CD4-positive, alpha-beta T cell treated with Interleukin-4 for 1 hour (primary cell): ENCODE measurements around the gene IL9.
"Not testable (repeated sequence)": the region's sequence is repeated elsewhere in the genome, so short reads cannot be mapped to it uniquely, and the experiment has no call there.

Experiments used
- DNase-seq, 2 donors: peaks; one replicate each; pipeline ENCODE4 v3.0.0-alpha.2; 2020 to 2022

IL9 gene

DNA sequence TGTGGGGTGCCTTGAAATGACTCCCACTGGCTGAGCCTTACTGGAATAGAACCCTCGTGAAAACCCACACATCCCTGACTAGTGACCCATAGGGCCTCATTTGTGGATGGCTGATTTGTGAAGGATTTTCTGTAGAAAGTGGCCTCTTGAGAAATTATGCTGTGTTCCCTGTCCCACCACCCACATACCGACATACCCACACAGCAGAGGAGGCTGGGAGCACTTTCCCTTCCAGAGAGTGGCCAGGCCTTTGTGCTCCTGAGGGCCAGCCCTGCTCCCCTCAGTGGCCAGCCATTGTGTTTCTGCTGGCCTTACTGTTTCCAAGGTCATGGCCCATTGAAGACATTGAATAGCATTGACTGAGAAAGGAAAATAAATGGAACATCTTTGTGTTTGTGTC is 29.6 kb downstream of the IL9 start:
- no peak for DNase-seq

DNA sequence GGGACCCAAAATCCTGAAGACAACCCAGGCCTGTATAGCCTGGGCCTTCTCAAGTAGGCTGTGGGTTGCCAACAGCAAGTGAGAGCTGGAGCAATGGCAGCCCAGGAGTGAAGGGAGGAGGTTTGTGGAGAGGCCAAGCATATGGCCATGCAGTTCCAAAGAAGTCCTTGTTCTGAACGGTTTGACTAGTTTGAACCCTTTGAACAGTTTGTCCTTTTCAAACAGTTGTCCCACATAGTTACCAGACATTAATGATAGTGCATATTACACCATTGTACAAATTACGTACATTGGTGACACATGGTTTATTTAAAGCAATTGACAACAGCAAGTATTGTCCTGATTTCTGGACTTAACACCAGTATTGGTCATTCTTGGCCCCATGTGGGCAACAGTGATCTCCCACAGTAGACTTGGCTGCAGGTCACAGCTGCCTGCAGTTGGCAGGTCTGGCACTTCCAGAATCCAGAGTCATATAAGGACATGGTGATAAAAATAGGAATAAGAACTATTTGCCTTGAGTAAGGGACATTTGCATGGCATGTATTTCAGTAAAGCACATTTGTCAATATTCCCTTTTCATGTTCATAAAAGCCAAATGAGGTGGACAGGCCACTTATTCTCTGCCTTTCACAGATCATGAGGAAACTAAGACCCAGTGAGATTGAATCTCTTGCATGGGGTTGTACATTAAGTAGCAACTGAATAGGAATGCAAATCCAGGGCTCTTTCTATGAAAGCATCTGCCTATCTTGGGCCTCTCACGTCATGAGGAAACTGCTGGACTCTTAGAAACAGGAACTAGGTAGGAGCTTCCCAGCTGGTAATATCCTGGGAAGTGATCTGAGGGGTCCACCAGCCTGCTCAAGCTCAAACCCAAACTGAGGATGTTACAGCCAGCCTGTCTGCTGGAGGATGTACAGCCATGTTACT is 30.9 kb downstream of the IL9 start:
- no peak for DNase-seq

DNA sequence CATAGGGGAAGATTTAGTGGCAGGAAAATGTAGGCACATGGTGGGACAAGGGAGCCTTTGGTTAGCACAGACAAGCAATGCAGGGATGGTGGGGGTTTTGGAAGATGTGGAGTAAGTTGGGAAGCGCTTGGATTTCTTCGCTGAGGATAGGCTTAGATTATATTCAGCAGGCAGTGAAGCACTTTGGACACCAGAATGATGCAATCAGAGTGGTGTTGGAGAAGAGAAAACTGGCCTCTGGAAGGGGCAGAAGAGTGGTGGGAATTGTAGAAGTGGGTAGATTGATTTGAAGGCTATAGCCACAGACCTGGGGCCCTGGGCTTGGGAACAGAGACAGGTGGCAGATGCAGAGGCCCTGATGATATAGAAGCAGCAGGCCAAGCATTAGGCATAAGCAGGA is 32.9 kb downstream of the IL9 start:
- no peak for DNase-seq

DNA sequence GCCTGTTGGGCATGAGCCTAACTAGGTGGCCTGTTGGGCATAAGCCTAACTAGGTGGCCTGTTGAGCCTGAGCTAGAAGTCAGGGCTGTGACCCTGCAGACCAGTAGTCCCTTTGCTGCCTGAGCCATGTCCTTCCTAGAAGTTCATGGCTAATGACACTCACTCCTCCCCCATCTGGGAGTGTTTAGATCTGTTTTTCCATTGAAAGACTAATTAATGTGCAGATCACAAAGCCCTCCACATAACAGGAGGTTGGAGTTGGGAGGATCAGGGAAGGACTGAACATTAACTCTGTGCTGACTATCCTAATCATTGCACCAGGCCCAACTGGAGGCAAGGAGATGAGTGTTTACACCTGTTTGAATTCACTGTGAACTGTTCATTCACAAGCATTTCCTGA is 33.6 kb downstream of the IL9 start:
- DNase-seq: no peak

DNA sequence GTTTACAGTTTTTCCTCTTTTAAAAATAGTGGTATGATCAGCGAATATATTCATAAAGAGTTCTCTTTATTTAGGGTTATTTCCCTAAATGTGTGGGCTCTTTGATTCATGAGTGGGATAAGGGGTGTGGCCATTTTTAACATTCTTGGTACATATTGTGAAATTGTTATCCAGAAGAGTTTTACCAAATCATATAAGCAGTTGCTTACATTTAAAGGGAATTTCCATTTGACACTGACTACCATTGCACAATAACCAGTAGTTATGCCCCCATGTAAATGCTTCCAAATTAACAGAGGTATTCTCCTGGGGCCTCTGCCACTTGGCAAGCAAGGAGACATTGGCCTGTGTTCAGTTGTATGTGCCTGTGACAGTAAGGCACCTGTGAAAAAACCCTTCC is 34.0 kb downstream of the IL9 start:
- DNase-seq: no peak

DNA sequence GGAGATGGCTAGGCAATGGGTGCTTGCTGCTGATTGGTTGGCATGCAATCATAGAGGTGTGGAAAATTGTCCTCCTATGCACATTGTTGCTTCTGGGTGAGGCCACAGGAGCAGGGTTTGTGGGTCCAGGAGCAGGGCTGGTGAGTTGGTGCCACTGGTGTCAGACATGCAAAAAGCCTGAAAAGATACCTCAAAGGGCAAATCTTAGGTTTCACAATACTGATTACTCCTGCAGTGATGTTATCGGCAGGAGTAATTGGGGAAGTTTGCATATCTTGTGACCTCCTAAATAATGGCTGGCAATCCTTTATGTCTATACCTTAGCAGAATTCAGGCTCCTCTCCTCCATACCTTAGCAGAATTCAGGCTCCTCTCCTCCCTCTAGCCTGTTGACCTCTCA is 36.0 kb downstream of the IL9 start:
- no peak for DNase-seq

DNA sequence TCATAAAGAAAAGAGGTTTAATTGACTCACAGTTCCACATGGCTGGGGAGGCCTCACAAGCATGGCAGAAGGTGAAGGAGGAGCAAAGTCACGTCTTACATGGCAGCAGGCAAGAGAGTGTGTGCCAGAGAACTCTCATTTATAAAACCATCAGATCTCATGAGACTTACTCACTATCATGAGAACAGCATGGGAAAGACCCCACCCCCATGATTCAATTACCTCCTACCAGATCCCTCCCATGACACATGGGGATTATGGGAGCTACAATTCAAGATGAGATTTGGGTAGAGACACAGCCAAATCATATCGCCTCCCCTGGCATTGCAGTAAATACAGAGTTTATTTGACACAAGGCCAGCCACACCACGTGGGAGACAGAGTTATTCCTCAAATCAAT is 36.5 kb downstream of the IL9 start:
- not testable (repeated sequence) for DNase-seq

DNA sequence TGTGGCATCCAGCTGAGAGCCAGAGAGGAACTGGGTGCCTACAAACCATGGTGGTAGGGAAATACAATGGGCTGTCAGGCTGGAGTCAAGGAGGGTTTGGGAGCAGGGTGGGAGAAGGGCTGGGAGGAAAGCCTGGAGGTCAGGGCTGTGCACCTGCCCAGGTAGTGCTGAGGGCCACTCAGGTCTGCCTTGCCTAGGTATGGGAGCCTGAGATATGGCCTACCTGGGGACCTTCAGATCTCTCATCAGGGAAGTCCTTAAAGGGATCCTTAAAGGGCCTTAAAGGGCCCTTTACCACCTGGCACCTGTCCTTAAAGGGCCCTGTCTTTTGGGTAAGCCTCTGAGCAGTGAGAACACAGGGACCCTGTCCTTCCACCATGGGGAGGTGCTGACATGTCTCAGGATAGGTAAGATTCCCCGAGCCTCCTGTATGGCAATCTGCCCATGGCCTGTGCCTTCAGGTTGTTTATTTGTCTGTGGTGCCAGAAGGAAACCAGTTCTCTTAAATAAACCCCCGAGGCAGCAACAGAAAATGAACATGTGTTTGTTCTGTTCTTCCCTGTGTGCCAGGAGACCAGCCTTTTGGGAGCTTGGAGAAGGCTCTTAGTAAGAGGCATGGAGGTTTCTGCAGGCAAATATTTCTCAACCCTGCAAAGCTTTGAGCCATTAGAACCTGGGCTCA is 37.9 kb downstream of the IL9 start:
- no peak for DNase-seq

DNA sequence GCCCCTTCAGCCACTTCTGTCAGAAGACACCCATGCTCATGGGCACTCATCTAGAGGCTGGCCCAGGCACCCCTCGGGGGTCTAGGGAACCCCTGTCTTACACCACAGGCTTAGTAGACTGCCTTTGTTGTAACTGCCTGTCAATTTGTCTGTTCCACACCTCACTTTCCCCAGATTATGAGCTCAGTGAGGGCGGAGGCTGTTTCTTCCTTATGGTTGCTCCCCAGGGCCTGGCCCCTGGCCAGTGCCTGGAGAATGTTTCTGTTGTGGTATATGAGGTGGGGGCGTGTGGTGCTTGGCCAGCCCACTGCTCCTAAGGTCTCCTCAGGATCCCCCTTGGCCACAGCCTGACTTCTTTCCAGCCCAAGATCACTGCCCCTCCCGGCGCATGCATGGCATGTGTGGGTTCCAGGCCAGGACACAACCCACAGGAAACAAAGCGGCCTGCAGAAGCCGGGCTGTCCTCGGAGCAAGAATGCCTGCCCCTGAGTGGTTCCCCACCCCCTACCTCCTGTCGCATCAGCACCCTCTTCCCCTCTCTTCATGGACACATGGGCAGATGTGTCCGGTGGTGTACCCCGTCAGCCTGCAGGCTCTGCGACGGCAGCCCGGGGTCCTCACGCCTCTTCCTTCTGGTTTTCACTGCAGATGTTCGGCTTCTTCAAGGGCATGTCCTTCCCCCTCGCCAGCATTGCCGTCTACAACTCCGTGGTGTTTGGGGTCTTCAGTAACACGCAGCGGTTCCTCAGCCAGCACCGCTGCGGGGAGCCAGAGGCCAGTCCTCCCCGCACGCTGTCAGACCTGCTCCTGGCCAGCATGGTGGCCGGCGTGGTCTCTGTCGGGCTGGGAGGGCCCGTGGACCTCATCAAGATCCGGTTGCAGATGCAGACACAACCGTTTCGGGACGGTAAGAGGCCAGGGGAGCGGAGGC is 43.5 kb downstream of the IL9 start:
- no peak for DNase-seq

DNA sequence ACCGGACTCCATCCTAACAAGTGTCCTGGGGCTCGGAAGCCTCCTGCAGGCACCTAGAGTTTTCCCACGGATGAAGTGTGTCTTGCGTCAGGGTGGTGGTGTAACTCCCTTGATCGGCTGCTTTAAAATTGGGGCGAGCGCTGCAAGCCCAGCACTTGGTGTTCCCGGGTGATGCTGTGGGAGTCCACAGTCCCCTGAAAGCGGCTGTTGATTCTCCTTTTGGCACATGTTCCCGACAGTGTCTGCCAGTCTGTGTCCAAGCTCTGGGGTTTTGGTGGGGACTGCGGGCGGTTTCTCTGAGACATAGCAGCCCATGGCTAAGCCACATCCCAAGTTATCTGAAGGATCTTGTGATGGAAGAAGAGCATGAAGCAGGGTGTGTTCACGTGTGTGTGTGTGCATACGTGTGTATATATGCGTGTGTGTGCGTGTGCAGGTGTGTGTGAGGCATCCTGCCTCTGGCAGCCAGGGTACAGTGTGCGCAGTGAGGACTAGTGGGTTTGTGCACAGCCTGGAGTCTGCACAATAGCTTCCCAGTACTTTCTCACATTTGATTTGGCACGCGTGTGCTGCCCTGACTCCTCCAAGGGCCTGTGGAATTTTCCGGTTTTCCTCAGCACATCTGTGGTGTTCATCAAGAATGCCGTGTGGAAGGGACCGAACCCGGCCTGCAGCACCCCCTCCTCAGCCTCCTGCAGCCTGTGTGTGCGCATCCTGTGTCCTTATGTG is 44.3 kb downstream of the IL9 start:
- no peak for DNase-seq

DNA sequence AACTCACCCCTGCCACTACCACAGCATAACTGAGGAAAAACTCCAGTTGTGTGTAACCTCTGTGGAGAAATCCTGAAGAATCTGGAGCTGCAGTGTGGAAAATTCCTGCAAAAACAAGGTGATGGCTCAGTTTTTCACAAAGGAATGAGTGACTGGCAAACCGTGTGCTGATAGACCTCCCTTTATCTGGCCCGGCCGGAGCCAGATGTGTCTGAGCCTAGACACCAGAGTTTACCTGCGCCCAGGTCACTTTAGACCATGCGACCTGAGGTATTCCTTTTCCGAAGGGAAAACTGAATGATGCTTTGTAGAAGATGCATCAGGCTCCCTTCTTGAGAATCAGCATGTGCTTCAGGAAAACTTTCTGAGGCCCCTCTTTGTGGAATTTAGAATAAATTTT is 45.0 kb downstream of the IL9 start:
- no peak for DNase-seq

DNA sequence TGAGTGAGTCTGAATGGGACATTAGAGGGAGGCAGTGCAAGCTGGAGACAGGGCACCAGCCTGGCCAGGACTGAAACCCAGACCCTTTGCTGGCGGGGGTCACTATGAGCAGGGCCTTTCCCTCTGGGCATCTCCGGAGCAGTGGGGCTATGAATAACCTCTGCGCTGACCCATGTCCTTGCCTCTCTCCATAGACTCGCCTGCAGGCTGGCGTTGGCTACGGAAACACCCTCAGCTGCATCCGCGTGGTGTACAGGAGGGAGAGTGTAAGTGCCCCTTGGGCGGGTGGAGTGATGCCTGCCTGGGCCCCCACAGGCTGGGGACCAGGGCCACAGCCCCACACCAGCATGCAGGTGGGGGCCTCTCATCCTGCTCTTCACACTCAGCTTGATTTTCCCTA is 45.4 kb downstream of the IL9 start:
- no peak for DNase-seq

DNA sequence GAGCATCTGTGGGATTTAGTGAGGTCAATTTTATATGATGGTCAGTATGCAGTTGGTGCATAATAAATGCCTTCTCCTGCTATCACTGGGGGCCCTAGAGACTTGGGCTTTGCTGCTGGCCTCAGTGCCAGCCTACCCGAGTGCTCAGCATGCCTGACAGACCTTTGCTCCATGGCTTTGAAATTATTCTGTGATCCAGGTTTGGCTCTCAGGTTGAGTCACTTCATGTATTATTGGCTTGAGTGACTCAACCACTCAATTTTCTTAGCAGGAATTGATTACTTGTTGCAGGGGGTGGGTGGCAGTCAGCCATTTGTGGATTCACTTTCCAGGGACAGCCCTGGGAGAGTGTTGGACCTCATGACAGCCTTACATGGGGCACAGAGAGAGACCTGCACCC is 47.7 kb downstream of the IL9 start:
- no peak for DNase-seq

DNA sequence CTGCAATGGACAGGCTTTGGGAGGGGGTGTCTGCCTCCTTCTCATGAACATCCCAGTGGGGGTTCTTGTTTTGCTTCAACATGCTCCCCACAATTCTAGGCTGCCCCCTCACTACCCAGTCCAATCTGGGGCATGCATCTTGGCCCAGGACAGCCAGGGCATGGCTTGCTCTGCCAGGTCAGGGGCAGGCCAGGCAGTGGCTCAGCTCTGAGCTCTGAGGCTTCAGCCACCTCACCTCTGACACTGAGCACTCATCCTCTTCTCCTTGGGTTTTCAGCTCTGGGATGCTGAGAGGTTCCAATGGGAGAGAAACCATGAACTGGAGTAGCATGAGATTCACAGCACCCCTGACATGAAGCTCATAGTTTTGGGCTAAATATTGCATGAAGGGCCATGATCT is 49.3 kb downstream of the IL9 start:
- no peak for DNase-seq

DNA sequence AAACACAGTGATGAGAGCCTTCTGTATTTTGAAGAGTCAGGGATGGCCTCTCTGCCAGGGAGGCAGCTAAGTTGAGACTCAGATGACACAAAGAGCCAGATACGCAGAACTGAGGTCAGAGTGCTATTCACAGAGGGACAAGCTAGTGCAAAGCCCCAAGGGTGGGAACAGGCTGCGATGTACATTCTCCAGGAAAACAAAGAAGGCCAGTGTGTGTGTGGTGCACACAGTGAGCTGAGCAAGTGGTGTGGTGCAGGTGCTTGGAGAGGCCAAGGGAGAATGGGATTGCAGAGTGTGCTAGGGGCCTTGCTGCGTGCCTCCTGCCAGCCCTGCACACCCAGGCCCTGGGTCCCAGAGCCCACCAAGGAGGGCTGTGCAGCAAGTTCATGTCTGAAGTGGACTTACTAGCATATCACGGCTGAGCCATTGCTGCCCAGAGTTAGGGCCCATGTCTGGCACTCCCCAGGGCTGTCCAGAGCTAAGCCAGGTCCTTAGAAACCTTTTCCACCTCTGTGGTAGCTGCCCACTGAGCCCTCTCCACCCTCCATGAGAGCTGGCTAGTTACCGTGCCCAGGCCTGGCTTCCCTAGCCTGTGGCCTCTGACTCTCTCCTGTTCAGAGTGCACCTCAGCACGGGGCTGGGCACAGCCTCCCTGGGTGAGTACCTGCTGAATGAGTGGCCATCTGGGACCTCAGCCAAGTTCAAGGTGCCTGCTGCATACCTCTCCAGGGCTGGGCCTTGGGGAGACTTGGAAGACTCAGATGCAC is 51.9 kb downstream of the IL9 start:
- DNase-seq: no peak

DNA sequence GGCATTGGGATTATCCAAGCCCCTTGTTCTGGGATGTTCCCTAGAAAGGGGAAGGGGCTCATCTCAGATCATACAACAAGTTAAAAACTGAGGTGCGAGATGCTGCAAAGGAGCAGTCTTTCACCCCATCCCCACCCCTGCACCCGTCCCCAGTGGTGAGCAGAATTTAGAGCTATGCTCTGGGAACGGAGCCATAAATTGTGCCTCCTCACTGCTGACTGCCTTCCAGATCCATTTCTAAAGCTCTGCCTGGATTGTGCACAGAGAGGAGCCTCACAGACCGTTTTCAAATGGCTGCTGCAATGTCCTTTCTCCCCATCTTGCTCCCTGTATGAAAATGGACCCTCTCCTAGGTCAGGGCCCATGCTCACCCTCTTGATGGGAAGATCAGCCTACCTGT is 52.9 kb downstream of the IL9 start:
- DNase-seq: no peak
